GM12801 (cell line): Measurements from ENCODE around the gene VWA1.

ENCODE experiments used
- TF ChIP-seq, protein P1 (sequence below): IDR thresholded peaks from one replicate; pipeline ENCODE4 v1.5.1; 2011; ENCODE audit warnings: control low read depth; ENCODE audit not compliant: insufficient read length; ENCODE audit errors: extremely low read depth

VWA1 gene

GRCh38 chr1:1421147-1421906, 14.2 kb upstream of the VWA1 start, which contains the start of gene ANKRD65:
Gene ANKRD65 (minus strand): TSS chr1:1421276. CDS start chr1:1421005, 271 bp downstream.
- TF ChIP-seq, protein P1, sequence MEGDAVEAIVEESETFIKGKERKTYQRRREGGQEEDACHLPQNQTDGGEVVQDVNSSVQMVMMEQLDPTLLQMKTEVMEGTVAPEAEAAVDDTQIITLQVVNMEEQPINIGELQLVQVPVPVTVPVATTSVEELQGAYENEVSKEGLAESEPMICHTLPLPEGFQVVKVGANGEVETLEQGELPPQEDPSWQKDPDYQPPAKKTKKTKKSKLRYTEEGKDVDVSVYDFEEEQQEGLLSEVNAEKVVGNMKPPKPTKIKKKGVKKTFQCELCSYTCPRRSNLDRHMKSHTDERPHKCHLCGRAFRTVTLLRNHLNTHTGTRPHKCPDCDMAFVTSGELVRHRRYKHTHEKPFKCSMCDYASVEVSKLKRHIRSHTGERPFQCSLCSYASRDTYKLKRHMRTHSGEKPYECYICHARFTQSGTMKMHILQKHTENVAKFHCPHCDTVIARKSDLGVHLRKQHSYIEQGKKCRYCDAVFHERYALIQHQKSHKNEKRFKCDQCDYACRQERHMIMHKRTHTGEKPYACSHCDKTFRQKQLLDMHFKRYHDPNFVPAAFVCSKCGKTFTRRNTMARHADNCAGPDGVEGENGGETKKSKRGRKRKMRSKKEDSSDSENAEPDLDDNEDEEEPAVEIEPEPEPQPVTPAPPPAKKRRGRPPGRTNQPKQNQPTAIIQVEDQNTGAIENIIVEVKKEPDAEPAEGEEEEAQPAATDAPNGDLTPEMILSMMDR = no peak

DNA sequence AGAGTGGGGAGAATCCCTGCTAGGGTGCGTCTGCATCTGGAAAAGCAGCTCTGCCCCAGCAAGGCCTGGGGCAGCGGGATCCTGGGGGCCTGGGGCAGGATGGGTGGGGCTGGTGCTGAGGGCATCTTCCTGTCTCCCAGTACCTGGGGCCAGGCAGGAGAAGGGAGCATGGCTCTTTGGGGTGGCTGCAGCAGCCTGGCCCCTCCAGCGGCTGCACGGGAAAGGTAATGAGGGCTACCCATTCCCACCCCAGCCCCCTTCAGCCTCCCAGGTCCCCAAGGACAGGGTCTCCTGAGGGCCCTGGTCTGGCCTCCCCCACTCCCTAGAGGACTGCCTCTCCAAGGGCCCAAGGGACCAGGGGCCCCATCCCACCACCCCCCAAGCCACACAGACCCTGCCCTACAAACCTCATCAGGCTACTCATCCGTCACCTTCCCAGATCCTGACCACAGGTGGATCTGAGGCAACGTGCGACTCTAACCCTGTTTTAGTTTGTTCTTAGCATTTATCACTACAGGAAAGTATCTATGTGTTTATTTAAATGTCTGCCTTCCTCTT, 13.5 kb upstream of the VWA1 start:
- TF ChIP-seq, protein P1 = no peak

DNA sequence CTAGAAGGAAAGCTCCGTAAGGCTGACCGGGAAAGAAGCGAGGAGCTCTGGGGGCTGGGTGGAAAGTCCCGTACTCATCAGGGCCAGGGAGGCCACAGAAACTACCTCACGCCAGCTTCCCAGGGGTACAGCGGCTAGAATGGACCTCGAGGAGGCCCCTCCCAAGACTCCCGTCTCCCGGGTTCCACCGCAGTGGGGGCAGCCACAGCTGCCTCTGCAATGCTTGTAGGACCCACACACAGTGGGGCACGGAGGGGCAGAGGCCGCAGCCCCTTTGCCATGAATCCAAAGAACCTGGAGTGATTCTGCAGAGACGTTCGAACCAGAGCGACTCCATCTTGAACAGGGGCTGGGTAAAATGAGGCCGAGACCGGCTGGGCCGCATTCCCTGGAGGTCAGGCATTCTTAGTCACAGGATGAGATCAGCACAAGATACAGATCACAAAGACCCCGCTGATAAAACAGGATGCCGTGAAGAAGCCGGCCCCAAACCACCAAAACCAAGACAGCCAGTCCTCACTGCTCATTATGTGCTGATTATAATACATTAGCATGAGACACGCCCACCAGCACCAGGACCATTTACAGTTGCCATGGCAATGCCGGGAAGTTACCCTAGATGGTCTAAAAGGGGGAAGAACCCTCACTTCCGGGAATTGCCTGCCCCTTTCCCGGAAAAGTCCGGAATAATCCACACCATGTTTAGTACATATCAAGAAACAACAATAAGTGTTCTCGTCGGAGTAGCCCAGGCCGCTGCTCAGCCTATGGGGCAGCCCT, 12.8 kb upstream of the VWA1 start:
- TF ChIP-seq, protein P1 = no peak

DNA sequence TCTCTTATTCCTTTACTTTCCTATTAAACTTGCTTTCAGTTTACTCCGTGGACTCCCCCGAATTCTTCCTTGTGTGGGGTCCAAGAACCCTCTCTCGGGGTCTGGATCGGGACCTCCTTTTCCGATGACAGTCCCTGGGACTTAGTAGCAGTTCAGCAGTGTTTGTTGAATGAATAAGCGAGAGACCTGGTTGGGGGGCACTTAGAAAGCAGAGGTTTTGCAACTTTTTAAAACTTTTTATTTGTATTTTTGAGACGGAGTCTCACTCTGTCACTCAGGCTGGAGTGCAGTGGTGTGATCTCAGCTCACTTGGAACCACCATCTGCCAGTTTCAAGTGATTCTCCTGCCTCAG, 12.3 kb upstream of the VWA1 start:
- TF ChIP-seq, protein P1 = no peak

GRCh38 chr1:1424707-1425106, 10.8 kb upstream of the VWA1 start:
- TF ChIP-seq, protein P1 = no peak

DNA sequence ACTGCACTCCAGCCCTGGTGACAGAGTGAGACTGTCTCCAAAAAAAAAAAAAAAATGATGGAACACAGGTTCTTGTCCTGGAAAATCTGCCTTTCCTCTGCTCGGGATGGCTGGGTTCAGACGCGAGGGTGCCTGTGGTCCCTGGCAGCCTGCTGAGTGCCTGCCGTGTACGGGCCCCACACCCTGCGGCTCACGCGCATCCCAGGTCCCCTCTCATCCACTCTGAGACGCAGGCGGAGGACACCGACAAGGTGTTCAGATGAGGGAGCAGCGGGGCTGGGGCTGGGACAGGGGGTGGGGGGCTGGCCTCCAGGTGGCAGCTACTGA, 10.1 kb upstream of the VWA1 start:
- TF ChIP-seq, protein P1 = no peak

DNA sequence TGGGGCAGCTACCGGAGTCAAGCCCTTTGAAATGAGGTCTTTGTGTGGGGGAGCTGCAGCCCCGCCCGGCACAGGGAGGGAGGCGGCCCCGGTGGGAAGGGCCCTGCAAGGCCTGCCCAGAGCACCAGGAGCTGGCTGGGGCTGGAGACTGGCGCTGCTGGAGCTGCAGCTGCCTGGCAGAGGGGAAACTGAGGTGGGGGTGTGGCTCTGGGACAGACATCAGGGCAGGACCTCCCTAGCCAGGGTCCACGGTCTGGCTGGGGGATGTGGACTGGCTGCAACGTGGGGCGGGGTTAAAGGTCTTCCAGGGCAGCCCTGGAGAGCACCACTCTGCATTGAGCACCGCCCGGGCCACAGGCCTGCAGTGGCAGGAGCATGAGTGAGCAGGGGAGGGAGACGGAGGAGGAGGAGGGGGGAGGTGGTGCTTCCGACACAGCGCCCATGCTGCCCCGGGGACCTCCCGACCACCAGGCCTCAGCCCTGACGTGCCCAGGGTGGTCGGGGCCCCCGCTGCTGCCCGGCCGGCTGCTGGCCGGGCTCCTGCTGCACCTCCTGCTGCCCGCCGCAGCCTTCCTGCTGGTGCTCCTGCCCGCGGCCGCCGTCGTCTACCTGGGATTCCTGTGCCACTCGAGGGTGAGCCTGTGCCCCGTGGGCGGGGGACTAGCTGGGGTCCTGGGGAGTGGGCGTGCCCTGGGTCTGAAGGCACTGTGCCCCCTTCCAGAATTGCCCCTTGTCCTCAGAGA, 9.6 kb upstream of the VWA1 start:
- TF ChIP-seq, protein P1 = no peak
